Caco-2 (cell line): Measurements from ENCODE around the gene COMTD1. TPM values are rescaled to one million over a fixed set of nuclear protein-coding genes. Genes with fewer than 3 reads are reported as not detected.

Experiments used
- BruUV-seq: library from RNA; stranded (reverse); fragments of 400-500 nt; replicated peaks from 2 replicates; lab custom pipeline; 2021; lab: Mats Ljungman, UMichigan
- CTCF ChIA-PET: fragments of 300-600 bp; sonication (Branson Sonifier 250); formaldehyde crosslinking; loops from one replicate; lab custom pipeline; 2022; ENCODE audit warnings: antibody characterized with exemption; lab: Charles Lee
- POLR2A ChIA-PET: fragments of 300-600 bp; sonication (Branson Sonifier 250); formaldehyde crosslinking; loops from one replicate; lab custom pipeline; 2022; ENCODE audit warnings: antibody characterized with exemption; lab: Charles Lee
- DNase-seq, 2 experiments: peaks; one replicate each; pipeline versions ENCODE4 v3.0.0 to v3.0.0-alpha.2; 2020 to 2022
- H3K27me3 ChIP-seq: replicated peaks from 2 replicates; pipeline ENCODE4 v1.6.0; 2011; ENCODE audit warnings: low read length; ENCODE audit not compliant: control insufficient read depth, insufficient read depth
- H3K36me3 ChIP-seq: 2 replicates; pipeline ENCODE4 v1.5.1; 2011; ENCODE audit warnings: low read length; ENCODE audit not compliant: control insufficient read depth, insufficient read depth
- H3K4me1 ChIP-seq: fragments of 250-450 bp; sonication (Bioruptor Pico); 2 replicates; pipeline ENCODE4 v1.5.1; 2020; ENCODE audit warnings: mild to moderate bottlenecking
- H3K4me3 ChIP-seq: 2 replicates; pipeline ENCODE4 v1.5.1; 2011; ENCODE audit warnings: low read depth, mild to moderate bottlenecking, control low read depth, low read length
- H3K9me3 ChIP-seq: fragments of 250-450 bp; sonication (Bioruptor Pico); 2 replicates; pipeline ENCODE4 v1.5.1; 2020; ENCODE audit warnings: mild to moderate bottlenecking, moderate library complexity
- H3K27ac Mint-ChIP-seq: one replicate; pipeline ENCODE4 v1.8.0; 2022; ENCODE audit warnings: mixed read lengths; ENCODE audit not compliant: unreplicated experiment
- H3K27me3 Mint-ChIP-seq: one replicate; pipeline ENCODE4 v1.8.0; 2022; ENCODE audit warnings: mixed read lengths; ENCODE audit not compliant: insufficient read depth, unreplicated experiment
- H3K36me3 Mint-ChIP-seq: one replicate; pipeline ENCODE4 v1.8.0; 2022; ENCODE audit warnings: mild to moderate bottlenecking, mixed read lengths; ENCODE audit not compliant: insufficient read depth, unreplicated experiment
- H3K4me1 Mint-ChIP-seq: one replicate; pipeline ENCODE4 v1.8.0; 2022; ENCODE audit warnings: low read depth, mixed read lengths; ENCODE audit not compliant: unreplicated experiment
- H3K4me3 Mint-ChIP-seq: one replicate; pipeline ENCODE4 v1.8.0; 2022; ENCODE audit warnings: mild to moderate bottlenecking, moderate library complexity, mixed read lengths; ENCODE audit not compliant: unreplicated experiment
- H3K9me3 Mint-ChIP-seq: one replicate; pipeline ENCODE4 v1.8.0; 2022; ENCODE audit warnings: mixed read lengths; ENCODE audit not compliant: unreplicated experiment
- CTCF ChIP-seq, 2 experiments: fragments of 200-600 bp in 1 of 2; IDR thresholded peaks; 1 replicate in 1 of 2; 2 replicates in 1 of 2; pipeline versions ENCODE4 v1.5.1 to v1.8.0; 2011 to 2022; ENCODE audit warnings: antibody characterized with exemption in 1 of 2, control low read depth in 1 of 2, inconsistent platforms in 1 of 2, low read depth in 1 of 2, low read length in 1 of 2, mild to moderate bottlenecking in 1 of 2, moderate library complexity in 1 of 2; ENCODE audit not compliant: insufficient read depth in 1 of 2, severe bottlenecking in 1 of 2, unreplicated experiment in 1 of 2
- intact Hi-C: fragments of 100-400 bp; cut with micrococcal nuclease; formaldehyde crosslinking; loops from one replicate; pipeline ENCODE4 v1.10.0; 2022; ENCODE audit not compliant: unreplicated experiment
- total RNA-seq: library from RNA; stranded (reverse); gene quantifications from 2 replicates; pipeline ENCODE4 v1.2.3, GENCODE V29; 2022

The COMTD1 gene
- total RNA-seq, 1 experiment from 2014 or later = 38.7 TPM

DNA sequence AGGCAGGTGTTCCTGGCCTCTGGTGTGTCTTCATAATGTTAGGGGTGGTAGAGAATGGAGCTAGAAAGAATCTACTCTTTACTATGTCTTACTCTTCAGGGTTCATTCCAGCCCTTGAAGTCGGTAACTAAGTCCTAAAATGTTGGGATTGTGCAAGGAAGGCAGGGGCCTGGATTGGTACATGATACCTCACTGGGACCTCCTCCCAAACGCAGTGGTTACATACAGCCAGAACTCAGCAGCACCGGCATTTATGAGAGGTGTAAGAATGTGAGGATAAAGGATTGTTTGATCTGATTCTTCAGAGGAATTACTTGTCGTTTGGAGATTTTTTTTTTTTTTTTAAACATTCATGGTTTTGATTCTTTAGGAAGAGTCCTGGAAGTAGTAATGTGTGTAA lies 6.9 kb downstream of the COMTD1 start:
- Histone ChIP-seq H3K4me1 (peaks cover 72% of the 10 kb centered on the region), H3K4me3 (no peak overlapping the region), H3K36me3 (peaks cover 11% of the 10 kb centered on the region), H3K27me3 (no peaks in the 10 kb centered on the region), H3K9me3 (no peaks in the 10 kb centered on the region)
- H3K9me3 Mint-ChIP-seq = no peaks in the 10 kb centered on the region
- no peaks in the 10 kb centered on the region for H3K27me3 Mint-ChIP-seq
- BruUV-seq = no TSS peak
- H3K36me3 Mint-ChIP-seq = peaks cover 99% of the 10 kb centered on the region
- CTCF ChIA-PET = interaction anchor here (0.8 kb wide), 1 partner anchor 19 kb away, joined by 6 read pairs; the partner anchor contains the start of gene VDAC2
- intact Hi-C loops = no loop called here
- peak overlapping the region; percentile 25 for H3K4me3 Mint-ChIP-seq
- TF ChIP-seq CTCF (IDR thresholded peaks at IDR 0.05; ENCODE audit: insufficient read depth in 1 of 2, low read depth in 1 of 2, low read length in 1 of 2, severe bottlenecking in 1 of 2, unreplicated experiment in 1 of 2) = no peak
- POLR2A ChIA-PET = no interaction called here
- peak overlapping the region; percentile 86 for H3K27ac Mint-ChIP-seq
- peaks cover 66% of the 10 kb centered on the region for H3K4me1 Mint-ChIP-seq
- peak in 1 of 2 experiments; percentile 50 for DNase-seq

DNA sequence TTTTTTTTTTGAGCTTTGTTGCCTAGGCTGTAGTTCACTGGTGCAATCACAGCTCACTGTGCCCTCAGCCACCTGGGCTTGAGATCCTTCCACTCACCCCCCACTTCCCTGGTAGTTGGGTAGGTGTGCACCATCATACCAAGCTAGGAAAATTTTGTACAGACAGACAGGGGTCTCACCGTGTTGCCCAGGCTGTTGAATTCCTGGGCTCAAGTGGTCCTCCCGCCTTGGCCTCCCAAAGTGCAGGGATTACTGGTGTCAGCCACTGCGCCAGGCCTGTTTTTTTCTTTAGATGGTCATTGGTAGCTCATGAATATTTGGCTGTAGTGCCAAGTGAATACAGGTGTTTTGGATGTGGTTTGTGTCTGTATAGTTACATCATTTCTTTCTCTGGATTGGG lies 7.5 kb downstream of the COMTD1 start:
- CTCF ChIA-PET = interaction anchor here (0.9 kb wide), 1 partner anchor 41 kb away, joined by 5 read pairs; no protein-coding TSS in a partner anchor
- no peak overlapping the region for H3K4me3 ChIP-seq
- Mint-ChIP-seq H3K27ac (peak overlapping the region; percentile 86), H3K9me3 (no peaks in the 10 kb centered on the region), H3K4me1 (peaks cover 66% of the 10 kb centered on the region), H3K36me3 (peaks cover 99% of the 10 kb centered on the region), H3K27me3 (no peaks in the 10 kb centered on the region), H3K4me3 (peak overlapping the region; percentile 25)
- no peak for DNase-seq
- intact Hi-C loops = no loop called here
- peaks cover 11% of the 10 kb centered on the region for H3K36me3 ChIP-seq
- no peak for TF ChIP-seq CTCF (IDR thresholded peaks at IDR 0.05; ENCODE audit: insufficient read depth in 1 of 2, low read depth in 1 of 2, low read length in 1 of 2, severe bottlenecking in 1 of 2, unreplicated experiment in 1 of 2)
- H3K27me3 ChIP-seq = no peaks in the 10 kb centered on the region
- no peaks in the 10 kb centered on the region for H3K9me3 ChIP-seq
- POLR2A ChIA-PET = interaction anchor here (0.5 kb wide), 1 partner anchor 1009 kb away, joined by 4 read pairs; no protein-coding TSS in a partner anchor
- peaks cover 72% of the 10 kb centered on the region for H3K4me1 ChIP-seq
- BruUV-seq = no TSS peak

GRCh38 chr10:75226656-75227055 lies 9.1 kb downstream of the COMTD1 start:
- peaks cover 66% of the 10 kb centered on the region for H3K4me1 ChIP-seq
- H3K27ac Mint-ChIP-seq = peak overlapping the region; percentile 88

More at GRCh38 chr10:75226656-75227055, 9.1 kb downstream of the COMTD1 start:
- TF ChIP-seq CTCF (IDR thresholded peaks at IDR 0.05; ENCODE audit: insufficient read depth in 1 of 2, low read depth in 1 of 2, low read length in 1 of 2, severe bottlenecking in 1 of 2, unreplicated experiment in 1 of 2) = no peak
- intact Hi-C loops = no loop called here
- Mint-ChIP-seq H3K36me3 (peaks cover 97% of the 10 kb centered on the region), H3K27me3 (no peaks in the 10 kb centered on the region), H3K9me3 (no peaks in the 10 kb centered on the region), H3K4me3 (peak overlapping the region; percentile 53), H3K4me1 (peaks cover 65% of the 10 kb centered on the region)
- Histone ChIP-seq H3K4me3 (no peak overlapping the region), H3K36me3 (peaks cover 5% of the 10 kb centered on the region), H3K27me3 (no peaks in the 10 kb centered on the region), H3K9me3 (no peaks in the 10 kb centered on the region)
- CTCF ChIA-PET = interaction anchor here (1.9 to 2.6 kb wide), 2 partner anchors 11 to 16 kb away, joined by 5 to 17 read pairs; partner anchors contain the start of gene VDAC2
- POLR2A ChIA-PET = interaction anchor here (4.0 kb wide), 1 partner anchor 16 kb away, joined by 52 read pairs; the partner anchor contains the start of gene VDAC2
- BruUV-seq = no TSS peak
- DNase-seq = peak in 1 of 2 experiments; percentile 14
